HCT116 (cell line): ENCODE results near the gene TNRC6B. TPM values are rescaled to one million over a fixed set of nuclear protein-coding genes. Genes with fewer than 3 reads are reported as not detected.

Source experiments
- ATAC-seq: fragments of 200-7000 bp; cut with Tn5 transposase; 2 replicates; pipeline ENCODE4 v1.9.1; 2020; ENCODE audit warnings: mild to moderate bottlenecking, moderate library complexity
- BruUV-seq: library from RNA; stranded (reverse); fragments of 400-500 nt; replicated peaks from 2 replicates; lab custom pipeline; 2021; lab: Mats Ljungman, UMichigan
- CTCF ChIA-PET: fragments of 300-600 bp; sonication (Branson Sonifier 250); formaldehyde crosslinking; loops from one replicate; lab custom pipeline; 2021; ENCODE audit warnings: antibody characterized with exemption; lab: Charles Lee
- POLR2A ChIA-PET: fragments of 300-600, 350-600 bp; sonication (Branson Sonifier 250); formaldehyde crosslinking; loops from one replicate; lab custom pipeline; 2021; ENCODE audit warnings: antibody characterized with exemption; lab: Charles Lee
- RAD21 ChIA-PET, 2 experiments: fragments of 300-600 bp; sonication (Branson Sonifier 250); formaldehyde crosslinking; loops; one replicate each; lab custom pipeline; 2023; ENCODE audit warnings: low total read pairs in 2 of 2; ENCODE audit not compliant: uncharacterized antibody in 2 of 2, unreplicated experiment in 2 of 2, low non-redundant PET in 1 of 2; lab: Charles Lee
- DNase-seq: peaks from one replicate; pipeline ENCODE4 v3.0.0-alpha.2; 2010; ENCODE audit warnings: low read depth, low spot score
- H2AFZ ChIP-seq: fragments of 200-600 bp; shearing (Covaris generic), sonication (generic); 2 replicates; pipeline ENCODE4 v1.6.1; 2017; ENCODE audit warnings: low read depth, mixed run types, mixed read lengths, antibody characterized with exemption, low read length; ENCODE audit not compliant: poor library complexity, severe bottlenecking
- H3K27ac ChIP-seq: 2 replicates; pipeline ENCODE4 v1.5.1; 2012; ENCODE audit warnings: low read depth, low read length
- H3K27me3 ChIP-seq: fragments of 200-600 bp; sonication (generic); 2 replicates; pipeline ENCODE4 v1.6.1; 2016; ENCODE audit warnings: mixed run types, low read length, mixed read lengths; ENCODE audit not compliant: insufficient read depth
- H3K36me3 ChIP-seq, 2 experiments: fragments of 200-500 bp in 1 of 2; fragments of 200-600 bp in 1 of 2; sonication (Bioruptor generic) in 1 of 2; sonication (generic) in 1 of 2; 2 replicates each; pipeline versions ENCODE4 v1.5.1 to v1.6.1; 2014 to 2016; ENCODE audit warnings: low read length in 2 of 2, inconsistent platforms in 1 of 2, mixed read lengths in 1 of 2, mixed run types in 1 of 2; ENCODE audit not compliant: insufficient read depth in 2 of 2, control insufficient read depth in 1 of 2
- H3K4me1 ChIP-seq, 2 experiments: fragments of 200-600 bp in 1 of 2; sonication (generic) in 1 of 2; 2 replicates each; pipeline versions ENCODE4 v1.5.1 to v1.6.1; 2012 to 2017; ENCODE audit warnings: low read length in 2 of 2, inconsistent platforms in 1 of 2, mild to moderate bottlenecking in 1 of 2, mixed read lengths in 1 of 2, mixed run types in 1 of 2, moderate library complexity in 1 of 2; ENCODE audit not compliant: insufficient read depth in 2 of 2, control insufficient read depth in 1 of 2
- H3K4me2 ChIP-seq: fragments of 200-600 bp; sonication (generic); 2 replicates; pipeline ENCODE4 v1.6.1; 2017; ENCODE audit warnings: mixed run types, low read length, mixed read lengths
- H3K4me3 ChIP-seq, 2 experiments: fragments of 200-600 bp in 1 of 2; sonication (generic) in 1 of 2; replicated peaks in 1 of 2; 2 replicates each; pipeline ENCODE4 v1.5.1; 2011 to 2016; ENCODE audit warnings: low read length in 2 of 2, control low read depth in 1 of 2, low read depth in 1 of 2, mild to moderate bottlenecking in 1 of 2, mixed read lengths in 1 of 2, mixed run types in 1 of 2
- H3K79me2 ChIP-seq: fragments of 200-600 bp; sonication (generic); 2 replicates; pipeline ENCODE4 v1.6.1; 2017; ENCODE audit warnings: mild to moderate bottlenecking, mixed run types, low read length, moderate library complexity, mixed read lengths; ENCODE audit not compliant: insufficient read depth
- H3K9ac ChIP-seq: fragments of 200-600 bp; sonication (generic); 2 replicates; pipeline ENCODE4 v1.6.1; 2016; ENCODE audit warnings: low read length, mixed read lengths
- H3K9me2 ChIP-seq: fragments of 200-600 bp; sonication (generic), shearing (Covaris generic); 2 replicates; pipeline ENCODE4 v1.6.1; 2017; ENCODE audit warnings: mixed run types, mild to moderate bottlenecking, moderate library complexity; ENCODE audit not compliant: insufficient read depth
- H3K9me3 ChIP-seq, 2 experiments: fragments of 200-500 bp in 1 of 2; fragments of 200-600 bp in 1 of 2; sonication (Bioruptor generic) in 1 of 2; sonication (generic) in 1 of 2; 2 replicates each; pipeline ENCODE4 v1.6.1; 2014 to 2017; ENCODE audit warnings: low read length in 2 of 2, mixed read lengths in 2 of 2, inconsistent platforms in 1 of 2, low read depth in 1 of 2, mild to moderate bottlenecking in 1 of 2, mixed run types in 1 of 2, moderate library complexity in 1 of 2; ENCODE audit not compliant: control insufficient read depth in 1 of 2, insufficient read depth in 1 of 2
- H4K20me1 ChIP-seq: fragments of 200-600 bp; sonication (generic), shearing (Covaris generic); 2 replicates; pipeline ENCODE4 v1.6.1; 2017; ENCODE audit warnings: mixed run types, mild to moderate bottlenecking, moderate library complexity; ENCODE audit not compliant: insufficient read depth
- EGR1 ChIP-seq: IDR thresholded peaks from 2 replicates; pipeline ENCODE4 v1.6.1; 2012; ENCODE audit warnings: low read depth
- EZH2 ChIP-seq: fragments of 200-600 bp; sonication (generic); IDR thresholded peaks from 2 replicates; pipeline ENCODE4 v1.6.1; 2017; ENCODE audit warnings: antibody characterized with exemption, mixed run types
- EZH2phosphoT487 ChIP-seq: fragments of 200-600 bp; IDR thresholded peaks from 2 replicates; pipeline ENCODE4 v1.6.1; 2018; ENCODE audit warnings: antibody characterized with exemption, borderline replicate concordance
- FOSL1 ChIP-seq: IDR thresholded peaks from 2 replicates; pipeline ENCODE4 v1.6.1; 2012; ENCODE audit warnings: low read depth
- MAX ChIP-seq: IDR thresholded peaks from 2 replicates; pipeline ENCODE4 v1.6.1; 2012
- SIN3A ChIP-seq: IDR thresholded peaks from 2 replicates; pipeline ENCODE4 v1.6.1; 2012; ENCODE audit warnings: low read depth
- YY1 ChIP-seq: IDR thresholded peaks from 2 replicates; pipeline ENCODE4 v1.6.1; 2011; ENCODE audit warnings: low read length, low read depth, moderate library complexity, mild to moderate bottlenecking; ENCODE audit not compliant: insufficient replicate concordance; ENCODE audit errors: extremely low read depth
- ZFX ChIP-seq: fragments of 450-650 bp; IDR thresholded peaks from 2 replicates; pipeline ENCODE4 v1.6.1; 2017
- intact Hi-C: fragments of 100-400 bp; cut with micrococcal nuclease; formaldehyde crosslinking; loops from 2 replicates; pipeline ENCODE4 v1.10.0; 2022
- total RNA-seq: library from RNA; stranded (reverse); gene quantifications from one replicate; pipeline ENCODE4 v1.2.1, GENCODE V29; 2021; ENCODE audit not compliant: unreplicated experiment
- TF ChIP-seq, protein P1 (sequence below): IDR thresholded peaks from 2 replicates; pipeline ENCODE4 v1.6.1; 2012; ENCODE audit warnings: low read depth
- TF ChIP-seq, protein P2 (sequence below), 3 experiments: fragments of 200-600 bp in 1 of 3; sonication (generic) in 1 of 3; IDR thresholded peaks in 2 of 3; conservative IDR thresholded peaks in 1 of 3; 2 replicates each; pipeline ENCODE4 v1.5.1; 2012 to 2017; ENCODE audit warnings: low read depth in 2 of 3, low read length in 2 of 3, antibody characterized with exemption in 1 of 3, borderline replicate concordance in 1 of 3, control low read depth in 1 of 3, mild to moderate bottlenecking in 1 of 3, mixed read lengths in 1 of 3, mixed run types in 1 of 3, moderate library complexity in 1 of 3; ENCODE audit not compliant: insufficient read depth in 1 of 3

Gene TNRC6B
- total RNA-seq, 1 experiment from 2014 or later = 29.8 TPM

DNA sequence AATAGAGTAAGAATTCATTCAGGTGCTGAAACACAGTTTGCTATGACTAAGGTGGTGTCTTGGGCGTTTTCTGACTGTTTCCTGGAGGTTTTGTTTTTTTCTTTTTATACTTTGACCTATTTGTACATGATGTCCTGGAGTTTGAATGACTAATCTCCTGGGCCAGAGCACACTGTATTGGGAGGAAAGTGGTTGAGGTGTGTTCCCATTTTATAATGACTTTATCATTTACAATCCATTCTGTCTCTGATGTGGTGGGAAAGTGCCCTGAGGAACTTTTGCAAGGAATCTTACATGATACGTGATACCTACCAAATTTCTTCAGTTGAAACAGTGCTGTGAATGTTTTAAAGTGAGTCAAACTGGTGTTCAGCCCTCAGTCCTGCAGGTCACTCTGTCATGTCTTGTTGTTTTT lies 80.8 kb downstream of the TNRC6B start (continued):
- TF ChIP-seq EZH2phosphoT487 (no peak), EZH2 (no peak)

DNA sequence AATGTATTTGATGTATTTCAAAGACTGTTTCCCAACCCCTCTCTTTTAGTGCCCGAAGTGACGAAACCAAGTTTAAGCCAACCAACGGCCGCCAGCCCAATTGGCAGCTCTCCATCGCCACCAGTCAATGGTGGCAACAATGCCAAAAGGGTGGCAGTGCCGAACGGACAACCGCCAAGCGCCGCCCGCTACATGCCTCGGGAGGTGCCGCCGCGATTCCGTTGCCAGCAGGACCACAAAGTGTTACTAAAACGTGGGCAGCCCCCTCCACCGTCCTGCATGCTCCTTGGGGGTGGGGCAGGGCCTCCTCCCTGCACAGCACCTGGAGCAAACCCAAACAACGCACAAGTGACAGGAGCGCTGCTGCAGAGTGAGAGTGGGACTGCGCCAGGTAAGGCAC lies 84.1 kb downstream of the TNRC6B start:
- peaks cover 18 to 22% of the 10 kb centered on the region in 2 experiments for H3K4me1 ChIP-seq
- H3K4me3 ChIP-seq = no peak overlapping the region
- BruUV-seq = no TSS peak
- peaks cover 5% of the 10 kb centered on the region; the same call in 1 of the 2 replicates for H3K79me2 ChIP-seq
- no peak overlapping the region for H2AFZ ChIP-seq
- TF ChIP-seq MAX = no peak
- no peak for TF ChIP-seq EZH2phosphoT487
- no peak for TF ChIP-seq SIN3A
- no peak for TF ChIP-seq FOSL1
- TF ChIP-seq, protein P1, sequence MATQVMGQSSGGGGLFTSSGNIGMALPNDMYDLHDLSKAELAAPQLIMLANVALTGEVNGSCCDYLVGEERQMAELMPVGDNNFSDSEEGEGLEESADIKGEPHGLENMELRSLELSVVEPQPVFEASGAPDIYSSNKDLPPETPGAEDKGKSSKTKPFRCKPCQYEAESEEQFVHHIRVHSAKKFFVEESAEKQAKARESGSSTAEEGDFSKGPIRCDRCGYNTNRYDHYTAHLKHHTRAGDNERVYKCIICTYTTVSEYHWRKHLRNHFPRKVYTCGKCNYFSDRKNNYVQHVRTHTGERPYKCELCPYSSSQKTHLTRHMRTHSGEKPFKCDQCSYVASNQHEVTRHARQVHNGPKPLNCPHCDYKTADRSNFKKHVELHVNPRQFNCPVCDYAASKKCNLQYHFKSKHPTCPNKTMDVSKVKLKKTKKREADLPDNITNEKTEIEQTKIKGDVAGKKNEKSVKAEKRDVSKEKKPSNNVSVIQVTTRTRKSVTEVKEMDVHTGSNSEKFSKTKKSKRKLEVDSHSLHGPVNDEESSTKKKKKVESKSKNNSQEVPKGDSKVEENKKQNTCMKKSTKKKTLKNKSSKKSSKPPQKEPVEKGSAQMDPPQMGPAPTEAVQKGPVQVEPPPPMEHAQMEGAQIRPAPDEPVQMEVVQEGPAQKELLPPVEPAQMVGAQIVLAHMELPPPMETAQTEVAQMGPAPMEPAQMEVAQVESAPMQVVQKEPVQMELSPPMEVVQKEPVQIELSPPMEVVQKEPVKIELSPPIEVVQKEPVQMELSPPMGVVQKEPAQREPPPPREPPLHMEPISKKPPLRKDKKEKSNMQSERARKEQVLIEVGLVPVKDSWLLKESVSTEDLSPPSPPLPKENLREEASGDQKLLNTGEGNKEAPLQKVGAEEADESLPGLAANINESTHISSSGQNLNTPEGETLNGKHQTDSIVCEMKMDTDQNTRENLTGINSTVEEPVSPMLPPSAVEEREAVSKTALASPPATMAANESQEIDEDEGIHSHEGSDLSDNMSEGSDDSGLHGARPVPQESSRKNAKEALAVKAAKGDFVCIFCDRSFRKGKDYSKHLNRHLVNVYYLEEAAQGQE = no peak
- TF ChIP-seq YY1 = no peak
- TF ChIP-seq, protein P2, sequence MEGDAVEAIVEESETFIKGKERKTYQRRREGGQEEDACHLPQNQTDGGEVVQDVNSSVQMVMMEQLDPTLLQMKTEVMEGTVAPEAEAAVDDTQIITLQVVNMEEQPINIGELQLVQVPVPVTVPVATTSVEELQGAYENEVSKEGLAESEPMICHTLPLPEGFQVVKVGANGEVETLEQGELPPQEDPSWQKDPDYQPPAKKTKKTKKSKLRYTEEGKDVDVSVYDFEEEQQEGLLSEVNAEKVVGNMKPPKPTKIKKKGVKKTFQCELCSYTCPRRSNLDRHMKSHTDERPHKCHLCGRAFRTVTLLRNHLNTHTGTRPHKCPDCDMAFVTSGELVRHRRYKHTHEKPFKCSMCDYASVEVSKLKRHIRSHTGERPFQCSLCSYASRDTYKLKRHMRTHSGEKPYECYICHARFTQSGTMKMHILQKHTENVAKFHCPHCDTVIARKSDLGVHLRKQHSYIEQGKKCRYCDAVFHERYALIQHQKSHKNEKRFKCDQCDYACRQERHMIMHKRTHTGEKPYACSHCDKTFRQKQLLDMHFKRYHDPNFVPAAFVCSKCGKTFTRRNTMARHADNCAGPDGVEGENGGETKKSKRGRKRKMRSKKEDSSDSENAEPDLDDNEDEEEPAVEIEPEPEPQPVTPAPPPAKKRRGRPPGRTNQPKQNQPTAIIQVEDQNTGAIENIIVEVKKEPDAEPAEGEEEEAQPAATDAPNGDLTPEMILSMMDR (IDR thresholded peaks at IDR 0.05 in 2 of 3, conservative IDR thresholded peaks at IDR 0.05 in 1 of 3; ENCODE audit: borderline replicate concordance in 1 of 3, insufficient read depth in 1 of 3, low read depth in 2 of 3, low read length in 2 of 3) = no peak
- TF ChIP-seq EGR1 = no peak
- TF ChIP-seq ZFX = no peak
- no peak overlapping the region for H3K9ac ChIP-seq
- intact Hi-C loops = no loop called here
- no peaks in the 10 kb centered on the region for H4K20me1 ChIP-seq
- ChIA-PET CTCF (no interaction called here), POLR2A (no interaction called here), RAD21 (no interaction called here)
- no peaks in the 10 kb centered on the region for H3K9me3 ChIP-seq
- no peak for DNase-seq
- no peak overlapping the region for H3K4me2 ChIP-seq
- no peaks in the 10 kb centered on the region for H3K9me2 ChIP-seq
- H3K27me3 ChIP-seq = no peaks in the 10 kb centered on the region
- peaks cover 0 to 3% of the 10 kb centered on the region in 2 experiments; a peak in 1 of 4 replicates for H3K36me3 ChIP-seq
- no peak for ATAC-seq
- H3K27ac ChIP-seq = no peak overlapping the region
